ACC112 (cell line): ENCODE data around the gene SGMS1.
"Not testable (repeated sequence)": the region's sequence is repeated elsewhere in the genome, so short reads cannot be mapped to it uniquely, and the experiment has no call there.

Experiments used
- H2AFZ ChIP-seq: fragments of 200-600 bp; sonication (generic); one replicate; pipeline ENCODE4 v1.6.0; 2017; ENCODE audit warnings: antibody characterized with exemption, low read length; ENCODE audit not compliant: unreplicated experiment
- H3K27ac ChIP-seq: fragments of 200-600 bp; sonication (generic); 2 replicates; pipeline ENCODE4 v1.5.1; 2014; ENCODE audit warnings: low read depth, mild to moderate bottlenecking, antibody characterized with exemption, low read length, moderate library complexity
- H3K27me3 ChIP-seq: fragments of 200-600 bp; sonication (generic); 2 replicates; pipeline ENCODE4 v1.6.1; 2014; ENCODE audit warnings: mild to moderate bottlenecking, antibody characterized with exemption, low read length, moderate library complexity, mixed read lengths; ENCODE audit not compliant: insufficient read depth
- H3K36me3 ChIP-seq: fragments of 200-600 bp; sonication (generic); 2 replicates; pipeline ENCODE4 v1.6.1; 2016; ENCODE audit warnings: mild to moderate bottlenecking, antibody characterized with exemption, low read length, moderate library complexity, mixed read lengths; ENCODE audit not compliant: insufficient read depth
- H3K4me1 ChIP-seq: fragments of 200-600 bp; sonication (generic); one replicate; pipeline ENCODE4 v1.6.1; 2016; ENCODE audit warnings: low read length, mixed read lengths; ENCODE audit not compliant: insufficient read depth, unreplicated experiment, control insufficient read depth
- H3K4me3 ChIP-seq: fragments of 200-600 bp; sonication (generic); 2 replicates; pipeline ENCODE4 v1.5.1; 2014; ENCODE audit warnings: mild to moderate bottlenecking, low read depth, low read length
- H3K79me2 ChIP-seq: fragments of 200-600 bp; sonication (generic); one replicate; pipeline ENCODE4 v1.6.0; 2016; ENCODE audit warnings: low read length; ENCODE audit not compliant: control insufficient read depth, unreplicated experiment, insufficient read depth

The SGMS1 gene

GRCh38 chr10:50464004-50464409 lies 159.7 kb downstream of the SGMS1 start:
- no peaks in the 10 kb centered on the region for H3K79me2 ChIP-seq
- no peak overlapping the region for H3K27ac ChIP-seq
- H3K4me1 ChIP-seq: peaks cover 3% of the 10 kb centered on the region
- no peak overlapping the region for H3K4me3 ChIP-seq
- H2AFZ ChIP-seq: no peak overlapping the region
- no peaks in the 10 kb centered on the region for H3K27me3 ChIP-seq
- H3K36me3 ChIP-seq: no peaks in the 10 kb centered on the region

- Histone ChIP-seq H3K27me3 (no peaks in the 10 kb centered on the region), H3K4me1 (no peaks in the 10 kb centered on the region), H2AFZ (no peak overlapping the region), H3K36me3 (no peaks in the 10 kb centered on the region), H3K27ac (no peak overlapping the region), H3K4me3 (no peak overlapping the region), H3K79me2 (no peaks in the 10 kb centered on the region)
Observed at GRCh38 chr10:50461834-50462233, 161.9 kb downstream of the SGMS1 start.

GRCh38 chr10:50461123-50461522 lies 162.6 kb downstream of the SGMS1 start:
- Histone ChIP-seq H3K4me3 (no peak overlapping the region), H2AFZ (no peak overlapping the region), H3K27ac (no peak overlapping the region), H3K4me1 (no peaks in the 10 kb centered on the region), H3K27me3 (no peaks in the 10 kb centered on the region), H3K36me3 (no peaks in the 10 kb centered on the region), H3K79me2 (no peaks in the 10 kb centered on the region)

- Histone ChIP-seq H3K4me1 (no peaks in the 10 kb centered on the region), H3K27me3 (no peaks in the 10 kb centered on the region), H2AFZ (no peak overlapping the region), H3K4me3 (no peak overlapping the region), H3K79me2 (no peaks in the 10 kb centered on the region), H3K27ac (no peak overlapping the region), H3K36me3 (no peaks in the 10 kb centered on the region)
Observed at GRCh38 chr10:50456719-50457118, 167.0 kb downstream of the SGMS1 start.

- Histone ChIP-seq H3K36me3 (no peaks in the 10 kb centered on the region), H3K27ac (no peak overlapping the region), H3K27me3 (no peaks in the 10 kb centered on the region), H3K79me2 (no peaks in the 10 kb centered on the region), H3K4me1 (no peaks in the 10 kb centered on the region), H2AFZ (no peak overlapping the region), H3K4me3 (no peak overlapping the region)
Observed at GRCh38 chr10:50453940-50454339, 169.8 kb downstream of the SGMS1 start.

GRCh38 chr10:50452603-50453002 lies 171.2 kb downstream of the SGMS1 start:
- Histone ChIP-seq H3K79me2 (no peaks in the 10 kb centered on the region), H3K4me3 (no peak overlapping the region), H3K4me1 (no peaks in the 10 kb centered on the region), H3K27ac (no peak overlapping the region), H2AFZ (no peak overlapping the region), H3K36me3 (no peaks in the 10 kb centered on the region), H3K27me3 (no peaks in the 10 kb centered on the region)

- H3K27ac ChIP-seq: no peak overlapping the region
- no peaks in the 10 kb centered on the region for H3K36me3 ChIP-seq
- no peaks in the 10 kb centered on the region for H3K79me2 ChIP-seq
- no peaks in the 10 kb centered on the region for H3K4me1 ChIP-seq
- H2AFZ ChIP-seq: no peak overlapping the region
- H3K4me3 ChIP-seq: no peak overlapping the region
- H3K27me3 ChIP-seq: no peaks in the 10 kb centered on the region
Observed at GRCh38 chr10:50447691-50448090, 176.1 kb downstream of the SGMS1 start.

- H3K36me3 ChIP-seq, H3K27me3 ChIP-seq, H3K4me1 ChIP-seq, H3K27ac ChIP-seq, H2AFZ ChIP-seq, H3K4me3 ChIP-seq, H3K79me2 ChIP-seq: not testable (repeated sequence)
Observed at GRCh38 chr10:50445777-50446176, 178.0 kb downstream of the SGMS1 start.

GRCh38 chr10:50440489-50440888 lies 183.3 kb downstream of the SGMS1 start:
- Histone ChIP-seq H2AFZ (no peak overlapping the region), H3K79me2 (no peaks in the 10 kb centered on the region), H3K4me3 (no peak overlapping the region), H3K4me1 (no peaks in the 10 kb centered on the region), H3K27ac (no peak overlapping the region), H3K36me3 (no peaks in the 10 kb centered on the region), H3K27me3 (no peaks in the 10 kb centered on the region)

- H3K4me3 ChIP-seq: no peak overlapping the region
- H3K4me1 ChIP-seq: no peaks in the 10 kb centered on the region
- H2AFZ ChIP-seq: no peak overlapping the region
- H3K36me3 ChIP-seq: no peaks in the 10 kb centered on the region
- H3K27me3 ChIP-seq: no peaks in the 10 kb centered on the region
- H3K79me2 ChIP-seq: no peaks in the 10 kb centered on the region
- no peak overlapping the region for H3K27ac ChIP-seq
Observed at GRCh38 chr10:50439806-50440205, 183.9 kb downstream of the SGMS1 start.

GRCh38 chr10:50439187-50439586 lies 184.6 kb downstream of the SGMS1 start:
- no peak overlapping the region for H2AFZ ChIP-seq
- H3K27ac ChIP-seq: no peak overlapping the region
- H3K36me3 ChIP-seq: no peaks in the 10 kb centered on the region
- H3K27me3 ChIP-seq: no peaks in the 10 kb centered on the region
- no peaks in the 10 kb centered on the region for H3K4me1 ChIP-seq
- no peak overlapping the region for H3K4me3 ChIP-seq
- no peaks in the 10 kb centered on the region for H3K79me2 ChIP-seq
